GM19240 (cell line): ENCODE data around the gene PNMA1.

Experiments
- DNase-seq: peaks from one replicate; pipeline ENCODE4 v3.0.0; 2011; ENCODE audit warnings: low spot score; ENCODE audit not compliant: insufficient read length

PNMA1 gene

GRCh38 chr14:73750531-73750901 lies 36.3 kb upstream of the PNMA1 start:
- DNase-seq: no peak

DNA sequence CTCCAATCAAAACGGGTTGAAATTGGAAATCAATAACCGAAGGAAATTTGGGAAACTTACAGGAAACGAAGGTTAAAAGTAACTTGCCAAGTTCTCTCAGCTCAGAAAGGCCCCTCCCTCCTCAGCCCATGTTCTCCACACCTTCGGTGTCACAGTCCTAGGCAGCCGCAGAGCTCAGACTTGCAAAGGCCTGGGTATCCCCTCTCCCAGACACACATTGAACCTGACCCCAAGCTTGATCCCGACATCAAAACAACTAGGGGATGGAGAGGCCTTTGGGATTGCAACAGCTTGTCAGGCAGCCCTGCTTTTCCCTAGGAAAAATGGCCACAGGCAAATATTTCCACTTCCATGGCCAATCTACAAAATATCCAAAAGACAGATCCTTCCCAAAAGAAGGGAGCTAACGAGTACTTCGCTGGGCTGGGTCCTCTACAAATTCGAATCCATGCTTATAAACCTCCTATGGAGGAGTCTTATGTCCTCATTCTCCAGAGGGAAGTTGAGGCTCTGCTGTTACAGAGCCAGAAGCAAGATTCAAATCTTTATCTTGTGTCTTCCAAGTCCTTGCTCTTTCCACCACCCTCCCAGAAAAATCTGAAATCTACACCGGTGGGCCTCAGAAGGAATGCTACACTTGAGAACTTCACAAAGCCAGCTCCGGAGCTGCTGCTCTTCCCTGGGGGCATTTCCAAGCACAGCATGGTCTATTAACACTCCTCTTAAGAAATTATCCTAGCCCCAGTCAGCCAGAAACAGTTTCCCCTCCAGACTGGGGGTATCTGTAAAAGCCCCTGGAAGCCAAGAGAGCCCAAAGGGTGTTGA lies 35.7 kb upstream of the PNMA1 start:
- no peak for DNase-seq

- no peak for DNase-seq
These were observed 34.7 kb upstream of the PNMA1 start for GRCh38 chr14:73748858-73749357.

DNA sequence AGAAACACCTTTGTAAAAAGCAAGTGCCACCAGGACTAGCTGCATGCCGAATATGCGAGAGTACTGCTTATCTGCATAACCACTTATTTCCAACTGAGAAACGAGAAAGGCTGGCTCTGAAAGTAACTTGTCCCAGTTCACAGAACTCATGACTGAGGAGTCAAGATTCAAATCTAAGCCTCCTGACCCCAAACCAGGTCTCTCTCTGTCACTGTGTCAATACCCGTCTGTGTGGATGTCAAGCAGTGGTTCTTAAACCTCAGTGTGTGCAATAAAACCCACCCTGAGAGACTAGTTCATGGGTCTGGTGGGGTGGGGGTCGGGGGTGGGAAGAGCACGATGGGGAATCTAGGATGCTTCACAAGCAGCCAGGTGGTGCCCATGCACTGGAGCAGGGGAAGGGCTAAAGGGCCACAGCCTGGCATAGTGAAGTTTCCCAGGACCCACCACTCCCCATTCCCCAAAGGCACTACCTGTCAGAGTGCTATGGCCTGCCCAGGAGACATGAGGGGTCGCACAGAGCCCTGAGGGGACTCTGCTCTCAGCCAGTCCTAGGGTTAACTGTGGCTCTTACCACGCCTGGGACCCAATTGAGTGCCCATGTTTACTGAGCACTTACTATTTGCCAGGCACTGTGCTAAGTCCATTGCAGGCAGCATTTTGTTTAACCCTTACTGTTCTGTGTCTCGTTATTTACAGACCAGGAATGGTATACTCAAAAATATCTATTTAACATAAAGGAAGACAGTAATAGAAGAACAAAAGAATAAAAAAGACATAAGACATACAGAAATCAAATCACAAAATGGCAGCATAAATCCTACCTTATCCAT lies 33.4 kb upstream of the PNMA1 start:
- DNase-seq: no peak

DNA sequence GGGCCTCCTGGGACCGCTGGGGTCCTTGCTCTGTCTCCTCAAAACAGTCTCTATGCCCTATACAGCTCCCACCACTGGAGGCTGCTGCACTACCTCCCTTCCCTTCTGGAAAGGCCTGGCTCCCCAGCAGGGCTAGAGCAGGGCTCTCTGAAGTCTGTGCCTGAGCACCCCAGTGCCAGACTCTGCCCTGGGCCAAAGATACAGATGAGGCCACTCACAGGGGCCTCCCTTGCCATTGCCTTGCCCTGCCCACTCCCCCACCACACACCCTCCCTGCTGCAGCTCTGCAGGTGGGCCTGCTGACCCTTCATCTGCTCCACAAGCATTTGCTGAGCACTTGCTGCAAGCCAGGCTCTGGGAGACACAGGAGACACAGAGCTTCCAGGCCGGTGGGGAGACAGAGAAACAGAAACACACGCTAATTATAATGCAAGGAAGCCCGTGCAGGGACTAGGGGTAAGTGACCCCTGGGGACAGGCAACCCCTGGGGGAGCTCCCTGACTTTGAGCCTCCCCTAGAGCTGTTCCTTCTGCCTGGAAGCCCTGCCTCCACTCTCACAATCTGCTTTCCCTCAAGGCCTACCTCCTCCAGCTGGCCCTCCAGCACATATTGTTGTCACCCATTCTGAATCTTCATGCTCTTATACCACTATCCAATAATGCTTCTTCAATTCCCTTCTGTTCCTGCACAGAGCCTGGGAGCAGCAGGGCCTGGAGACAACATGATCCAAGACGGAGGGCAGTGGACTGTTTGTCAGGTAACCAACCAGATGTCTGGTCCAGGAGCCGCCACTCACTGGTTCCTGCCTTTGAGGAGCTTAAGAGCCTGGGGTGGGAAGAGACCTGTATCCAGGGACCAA lies 32.6 kb upstream of the PNMA1 start:
- no peak for DNase-seq

DNA sequence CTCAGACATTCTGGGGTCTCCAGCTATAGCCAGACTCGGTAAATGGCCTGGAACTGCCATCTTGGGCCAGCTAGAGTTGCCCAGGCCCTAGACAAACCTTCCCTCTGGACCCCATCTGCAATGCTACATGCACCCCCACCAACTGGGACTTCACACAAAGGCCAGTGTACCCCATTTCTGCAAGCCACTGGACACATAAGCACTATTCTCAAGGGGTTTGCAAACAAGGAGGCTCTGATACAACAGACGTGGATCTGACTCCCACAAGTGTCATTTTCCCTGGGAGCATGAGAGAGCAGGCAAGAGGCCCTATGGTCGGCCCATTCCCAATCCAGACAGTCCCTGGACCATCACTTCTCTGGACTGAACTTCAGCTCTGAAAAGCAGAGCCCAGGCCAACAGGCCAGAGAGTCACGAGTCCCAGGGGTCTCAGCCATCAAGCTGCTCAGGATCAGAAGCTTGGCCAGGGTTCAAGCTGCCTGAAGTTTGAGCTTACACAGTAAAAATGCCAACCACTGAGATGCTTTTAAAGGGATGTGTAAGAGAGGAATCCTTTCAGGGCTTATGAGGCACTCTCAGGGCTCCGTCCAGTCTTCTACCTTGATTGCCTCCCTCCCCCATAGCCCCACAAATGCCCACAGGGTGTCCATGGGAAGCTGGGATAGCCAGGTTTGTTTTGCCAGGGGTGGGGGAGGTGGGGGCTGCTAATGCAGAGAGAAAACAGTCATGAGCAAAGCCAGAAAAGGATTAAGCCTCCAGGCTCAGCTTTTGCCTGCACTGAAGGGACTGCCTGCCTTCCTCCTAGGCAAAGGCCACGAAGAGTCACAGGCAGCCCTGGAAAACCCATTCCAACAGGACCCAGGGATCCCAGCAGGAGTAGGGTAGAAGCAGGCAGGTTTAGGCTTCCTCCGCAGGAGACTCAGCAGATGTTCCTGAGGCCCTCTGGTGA lies 31.7 kb upstream of the PNMA1 start:
- DNase-seq: no peak

DNA sequence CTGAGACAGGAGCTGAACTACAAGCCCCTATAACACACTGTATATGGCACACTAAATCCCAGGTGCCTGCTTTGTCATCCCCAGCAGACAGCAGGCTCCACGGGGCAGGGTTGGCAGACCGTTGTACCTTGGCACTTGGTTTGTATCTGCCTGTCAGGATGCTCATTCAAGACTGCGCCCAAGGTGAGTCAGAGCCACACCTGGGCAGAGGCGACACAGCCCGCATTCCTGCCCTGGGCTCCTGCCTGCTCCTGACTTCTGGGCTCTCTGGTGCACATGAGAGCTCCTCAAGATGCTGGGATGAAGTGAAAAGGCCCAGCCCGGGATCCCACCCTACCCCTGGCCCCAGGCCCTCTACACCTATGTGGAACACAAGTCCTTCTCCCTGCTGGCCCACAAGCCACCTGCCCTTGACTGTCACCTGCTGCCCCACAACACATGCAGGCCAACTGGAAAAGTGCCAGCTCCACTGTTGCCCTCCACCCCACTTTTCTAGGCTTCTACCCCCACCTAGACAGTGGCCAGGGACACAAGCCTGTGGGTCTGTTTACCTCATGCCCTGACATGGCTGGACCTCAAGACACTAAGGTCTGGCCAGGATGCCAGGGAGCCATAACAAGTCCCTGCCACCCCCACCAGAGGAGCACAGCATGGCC lies 30.8 kb upstream of the PNMA1 start:
- DNase-seq: no peak

GRCh38 chr14:73744175-73744867 lies 30.1 kb upstream of the PNMA1 start:
- DNase-seq: no peak

- peak; percentile 61 for DNase-seq
These were observed 29.3 kb upstream of the PNMA1 start for GRCh38 chr14:73743431-73743931.

DNA sequence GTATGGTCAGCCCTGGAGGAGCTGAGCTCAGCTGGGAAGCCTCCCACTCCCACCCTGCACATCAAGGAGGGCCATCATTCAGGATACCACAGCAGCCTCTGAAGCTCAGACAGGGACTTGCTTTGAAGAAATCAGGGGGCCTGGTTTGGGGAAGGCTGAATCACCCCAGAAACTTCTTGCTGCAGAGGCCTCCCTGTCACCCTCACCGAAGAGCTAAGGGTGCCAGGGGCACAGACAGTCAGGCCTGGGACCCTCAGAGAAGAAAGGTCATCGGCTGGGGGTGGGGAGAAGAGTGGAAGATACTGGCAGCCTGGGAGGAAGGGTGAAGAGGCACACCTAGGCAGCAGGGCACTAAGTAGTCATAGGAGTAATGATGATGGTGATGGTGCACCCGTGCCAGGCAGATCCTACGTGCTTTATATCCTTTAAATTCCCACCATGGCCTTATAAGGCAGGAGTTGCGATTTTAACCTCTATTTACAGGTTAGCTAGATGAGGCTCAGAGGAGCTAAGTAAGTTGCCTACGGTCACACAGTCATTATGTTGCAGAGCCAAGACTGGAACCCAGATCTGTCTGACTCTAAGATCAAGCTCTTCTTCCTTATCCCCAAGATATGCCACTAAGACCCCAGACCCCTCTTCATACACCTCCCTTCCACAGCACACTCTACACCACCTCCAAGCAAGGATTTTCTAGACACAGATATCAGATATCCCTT lies 28.5 kb upstream of the PNMA1 start:
- DNase-seq: no peak

DNA sequence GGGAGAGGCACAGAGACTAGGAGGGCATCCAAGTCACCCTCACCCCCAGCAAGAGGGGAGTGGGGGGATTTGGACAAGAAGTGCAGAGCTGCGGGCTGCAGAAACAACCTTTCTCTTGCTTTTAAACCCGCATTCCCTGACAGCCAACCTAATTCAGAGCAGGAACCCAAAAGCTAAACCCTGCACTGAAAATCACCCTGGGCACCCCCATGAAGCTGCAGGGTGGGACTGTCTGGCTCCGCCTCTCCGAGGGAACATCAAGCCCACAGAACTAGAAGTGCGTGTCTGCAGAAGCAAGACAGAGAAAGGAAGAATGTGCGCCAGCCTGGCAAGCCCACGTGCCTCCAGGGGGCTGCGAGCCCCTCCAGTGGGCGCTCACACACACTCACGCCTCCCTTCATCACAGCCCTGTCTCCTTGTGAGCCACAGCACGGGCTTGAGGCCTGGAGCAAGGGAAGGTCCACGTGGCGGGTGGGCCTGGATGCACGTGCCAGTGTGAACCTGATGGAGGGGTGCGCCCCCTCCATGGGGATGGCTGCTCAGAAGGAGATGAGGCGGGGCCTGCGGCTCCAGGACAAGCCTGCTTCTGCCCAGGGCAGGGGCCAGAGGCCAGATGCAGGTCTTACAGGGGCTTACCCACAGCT lies 27.8 kb upstream of the PNMA1 start:
- DNase-seq: no peak

- peak; percentile 60 for DNase-seq
These were observed 27.2 kb upstream of the PNMA1 start for GRCh38 chr14:73741386-73741875.

DNA sequence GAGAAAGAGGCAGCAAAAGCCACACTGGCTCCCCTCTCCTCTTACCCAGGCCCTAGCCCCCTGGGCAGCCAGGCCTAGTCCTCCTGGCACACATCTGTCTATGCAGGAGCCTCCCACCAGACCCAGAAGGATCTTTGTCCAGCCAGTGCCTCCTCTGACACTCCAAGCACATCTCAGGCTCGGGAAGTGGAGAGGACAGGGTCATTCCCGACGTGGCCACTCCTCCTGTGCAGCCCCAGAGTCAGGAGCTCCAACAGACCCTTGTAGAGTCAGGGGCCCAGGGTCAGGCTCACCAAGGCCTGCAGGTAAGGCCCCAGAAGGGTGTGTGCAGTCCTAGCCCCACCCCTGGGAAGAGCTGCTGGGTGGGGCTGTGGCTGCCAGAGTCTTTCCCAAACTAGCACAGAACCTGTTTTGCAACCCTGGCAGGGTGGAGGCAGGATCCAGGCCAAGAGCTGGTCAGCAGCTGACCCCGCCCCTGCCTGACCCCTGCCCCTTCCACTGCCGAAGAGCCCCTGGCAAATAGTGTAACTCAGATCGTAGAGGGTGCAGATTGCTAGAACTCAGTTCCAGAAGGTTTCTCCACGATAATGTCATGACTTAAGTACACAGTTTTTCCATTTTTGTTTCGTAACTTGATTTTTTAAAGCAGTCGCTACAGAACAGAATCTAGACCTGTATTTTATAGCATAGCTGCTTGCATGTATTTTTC lies 26.6 kb upstream of the PNMA1 start:
- no peak for DNase-seq

DNA sequence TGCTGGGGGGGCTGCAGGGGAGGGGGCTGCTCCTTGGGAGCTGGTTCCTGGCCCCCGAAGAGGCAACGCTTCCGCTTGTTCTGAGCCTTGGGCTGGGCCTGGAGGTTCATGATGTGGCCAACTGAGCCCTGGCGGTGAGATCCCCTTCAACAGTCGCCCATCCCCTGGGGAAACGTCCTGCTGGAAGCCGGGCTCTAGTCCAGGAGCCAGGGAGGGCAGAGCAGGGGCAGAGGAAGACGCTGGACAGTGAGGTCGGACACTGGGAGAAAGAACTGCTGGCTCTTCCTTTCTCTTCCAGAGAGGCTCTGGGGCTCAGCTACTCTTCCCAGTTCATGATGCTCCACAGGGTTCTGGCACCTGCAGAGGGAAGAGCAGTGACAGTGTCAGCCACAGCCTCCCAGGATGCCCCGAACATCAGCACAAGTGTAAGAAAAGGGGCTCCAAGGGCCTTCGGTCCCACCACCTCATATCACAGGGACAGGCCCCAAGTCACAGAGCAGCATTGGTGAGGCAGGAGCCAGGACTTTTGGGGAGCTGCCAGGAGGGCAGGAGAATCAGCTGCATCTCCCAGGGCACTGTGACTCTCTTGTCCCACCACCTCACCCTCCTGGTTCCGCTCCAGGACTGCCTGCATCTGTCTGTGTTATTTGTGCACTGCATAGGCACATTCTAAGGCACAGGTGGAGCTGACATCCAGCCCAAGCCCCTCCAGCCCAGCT lies 25.9 kb upstream of the PNMA1 start:
- no peak for DNase-seq

DNA sequence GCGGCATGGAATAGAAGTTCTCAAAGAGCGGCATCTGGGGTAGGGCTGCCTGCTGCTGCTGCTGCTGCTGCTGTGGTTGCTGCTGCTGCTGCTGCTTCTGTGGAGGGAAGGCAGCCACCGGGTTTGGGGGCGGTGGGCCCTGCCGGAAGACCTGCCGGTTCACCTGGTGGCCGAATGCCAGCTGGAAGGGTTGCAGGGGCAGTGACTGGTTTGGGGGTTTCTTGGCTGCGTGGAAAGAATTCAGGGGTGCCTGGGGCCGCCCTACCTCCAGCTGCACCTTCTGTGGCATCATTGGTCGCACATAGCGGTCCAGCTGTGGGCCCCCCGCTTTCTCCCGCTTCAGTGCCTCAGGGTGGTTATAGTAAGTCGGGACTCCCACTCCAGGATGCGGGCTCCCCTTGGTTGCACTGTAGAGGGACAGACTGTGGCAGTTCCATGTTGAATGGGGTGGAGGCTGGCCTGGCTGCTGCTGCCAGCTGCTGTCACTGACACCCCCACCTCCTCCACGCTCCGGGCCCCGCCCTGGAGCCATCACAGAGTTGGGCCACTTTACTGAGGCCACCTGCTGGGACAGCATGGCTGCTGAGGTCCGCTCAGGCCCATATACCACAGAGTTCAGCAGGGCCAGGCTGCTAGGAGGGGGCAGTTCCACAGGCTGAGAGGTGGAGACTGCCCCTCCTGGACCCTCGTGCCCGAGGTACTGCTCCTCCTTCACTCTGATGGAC lies 25.2 kb upstream of the PNMA1 start:
- no peak for DNase-seq
